ENCODE measurements around the gene ABCC4. TPM values are rescaled to one million over a fixed set of nuclear protein-coding genes. Genes with fewer than 3 reads are reported as not detected.

ABCC4 gene
- 5.1 and 5.4 TPM in 2 replicates for total RNA-seq

GRCh38 chr13:95301183-95301967, at the start of gene ABCC4:
Gene ABCC4, minus strand, starts transcription at chr13:95301451. Its CDS starts 137 bp downstream, at chr13:95301314.
- DNase-seq (ENCODE audit: low read depth in 2 of 2) = peak in 1 of 2 donors; percentile 73

- peak in 1 of 2 donors; percentile 7 for DNase-seq (ENCODE audit: low read depth in 2 of 2)
Observed at GRCh38 chr13:95349267-95349666, 48.0 kb upstream of the ABCC4 start.

GRCh38 chr13:95343944-95344343, 42.7 kb upstream of the ABCC4 start:
- DNase-seq (ENCODE audit: low read depth in 2 of 2) = peak; percentile 93 to 96

GRCh38 chr13:95341441-95341840, 40.2 kb upstream of the ABCC4 start:
- DNase-seq (ENCODE audit: low read depth in 2 of 2) = no peak

- DNase-seq (ENCODE audit: low read depth in 2 of 2) = no peak
Observed at GRCh38 chr13:95338905-95339304, 37.7 kb upstream of the ABCC4 start.

GRCh38 chr13:95337597-95337996, 36.3 kb upstream of the ABCC4 start:
- DNase-seq (ENCODE audit: low read depth in 2 of 2) = no peak

GRCh38 chr13:95335667-95336066, 34.4 kb upstream of the ABCC4 start:
- no peak for DNase-seq (ENCODE audit: low read depth in 2 of 2)

GRCh38 chr13:95328386-95328785, 27.1 kb upstream of the ABCC4 start:
- DNase-seq (ENCODE audit: low read depth in 2 of 2) = no peak

GRCh38 chr13:95327190-95327589, 25.9 kb upstream of the ABCC4 start:
- no peak for DNase-seq (ENCODE audit: low read depth in 2 of 2)

GRCh38 chr13:95326695-95327094, 25.4 kb upstream of the ABCC4 start:
- DNase-seq (ENCODE audit: low read depth in 2 of 2) = no peak

- no peak for DNase-seq (ENCODE audit: low read depth in 2 of 2)
Observed at GRCh38 chr13:95325485-95325884, 24.2 kb upstream of the ABCC4 start.

- DNase-seq (ENCODE audit: low read depth in 2 of 2) = peak in 1 of 2 donors; percentile 69
Observed at GRCh38 chr13:95323930-95324662, 22.8 kb upstream of the ABCC4 start.

GRCh38 chr13:95319551-95320274, 18.5 kb upstream of the ABCC4 start:
- DNase-seq (ENCODE audit: low read depth in 2 of 2) = peak in 1 of 2 donors; percentile 32

GRCh38 chr13:95317039-95317989, 16.1 kb upstream of the ABCC4 start:
- DNase-seq (ENCODE audit: low read depth in 2 of 2) = no peak

GRCh38 chr13:95315752-95316151, 14.5 kb upstream of the ABCC4 start:
- no peak for DNase-seq (ENCODE audit: low read depth in 2 of 2)

- DNase-seq (ENCODE audit: low read depth in 2 of 2) = no peak
Observed at GRCh38 chr13:95307507-95307906, 6.3 kb upstream of the ABCC4 start.

- DNase-seq (ENCODE audit: low read depth in 2 of 2) = no peak
Observed at GRCh38 chr13:95304453-95304852, 3.2 kb upstream of the ABCC4 start.

- no peak for DNase-seq (ENCODE audit: low read depth in 2 of 2)
Observed at GRCh38 chr13:95301968-95302393, 730 bp upstream of the ABCC4 start.

GRCh38 chr13:95300625-95301182, 547 bp downstream of the ABCC4 start:
- DNase-seq (ENCODE audit: low read depth in 2 of 2) = peak in 1 of 2 donors; percentile 38

GRCh38 chr13:95298971-95299621, 2.2 kb downstream of the ABCC4 start:
- no peak for DNase-seq (ENCODE audit: low read depth in 2 of 2)
